ENCODE data around the gene NRF1. TPM values are rescaled to one million over a fixed set of nuclear protein-coding genes. Genes with fewer than 3 reads are reported as not detected.

The NRF1 gene
- total RNA-seq, 1 donor from 2014 or later: 19.3 TPM

GRCh38 chr7:129750091-129750490 is 138.6 kb downstream of the NRF1 start:
- DNase-seq: no peak
- Histone ChIP-seq H3K4me3 (no peak overlapping the region), H3K27me3 (no peaks in the 10 kb centered on the region), H3K4me1 (no peaks in the 10 kb centered on the region), H3K36me3 (peaks cover 17% of the 10 kb centered on the region), H3K9me3 (no peaks in the 10 kb centered on the region), H3K27ac (no peak overlapping the region)
- intact Hi-C loops (cut with DNase I): no loop called here
- ATAC-seq: no peak
- TF ChIP-seq CTCF (IDR thresholded peaks at IDR 0.05): no peak

- TF ChIP-seq CTCF (IDR thresholded peaks at IDR 0.05): no peak
- Histone ChIP-seq H3K4me1 (no peaks in the 10 kb centered on the region), H3K4me3 (no peak overlapping the region), H3K9me3 (no peaks in the 10 kb centered on the region), H3K27me3 (no peaks in the 10 kb centered on the region), H3K36me3 (peaks cover 21% of the 10 kb centered on the region), H3K27ac (no peak overlapping the region)
- intact Hi-C loops (cut with DNase I): no loop called here
- no peak for ATAC-seq
- DNase-seq: no peak
Measured at GRCh38 chr7:129750501-129750900, 139.0 kb downstream of the NRF1 start.

GRCh38 chr7:129751916-129752315 is 140.4 kb downstream of the NRF1 start:
- H3K4me3 ChIP-seq: no peak overlapping the region
- ATAC-seq (no peak), DNase-seq (no peak)
- no peaks in the 10 kb centered on the region for H3K27me3 ChIP-seq
- no peak overlapping the region for H3K27ac ChIP-seq
- intact Hi-C loops (cut with DNase I): no loop called here
- no peaks in the 10 kb centered on the region for H3K9me3 ChIP-seq
- TF ChIP-seq CTCF (IDR thresholded peaks at IDR 0.05): no peak
- H3K4me1 ChIP-seq: no peaks in the 10 kb centered on the region
- peaks cover 28% of the 10 kb centered on the region for H3K36me3 ChIP-seq

GRCh38 chr7:129752760-129753159 is 141.2 kb downstream of the NRF1 start:
- no peak overlapping the region for H3K27ac ChIP-seq
- TF ChIP-seq CTCF (IDR thresholded peaks at IDR 0.05): no peak
- no peaks in the 10 kb centered on the region for H3K27me3 ChIP-seq
- H3K4me1 ChIP-seq: no peaks in the 10 kb centered on the region
- intact Hi-C loops (cut with DNase I): no loop called here
- ATAC-seq (no peak), DNase-seq (no peak)
- no peaks in the 10 kb centered on the region for H3K9me3 ChIP-seq
- H3K4me3 ChIP-seq: no peak overlapping the region
- peaks cover 26% of the 10 kb centered on the region for H3K36me3 ChIP-seq

- DNase-seq (no peak), ATAC-seq (no peak)
- no peaks in the 10 kb centered on the region for H3K9me3 ChIP-seq
- H3K27me3 ChIP-seq: no peaks in the 10 kb centered on the region
- H3K4me3 ChIP-seq: no peak overlapping the region
- intact Hi-C loops (cut with DNase I): no loop called here
- TF ChIP-seq CTCF (IDR thresholded peaks at IDR 0.05): no peak
- H3K27ac ChIP-seq: no peak overlapping the region
- H3K4me1 ChIP-seq: no peaks in the 10 kb centered on the region
- peaks cover 26% of the 10 kb centered on the region for H3K36me3 ChIP-seq
Measured at GRCh38 chr7:129754406-129754805, 142.9 kb downstream of the NRF1 start.

GRCh38 chr7:129757991-129758390 is 146.5 kb downstream of the NRF1 start:
- ATAC-seq (no peak), DNase-seq (no peak)
- H3K9me3 ChIP-seq: no peaks in the 10 kb centered on the region
- no peak overlapping the region for H3K27ac ChIP-seq
- intact Hi-C loops (cut with DNase I): no loop called here
- H3K4me1 ChIP-seq: no peaks in the 10 kb centered on the region
- H3K4me3 ChIP-seq: no peak overlapping the region
- no peaks in the 10 kb centered on the region for H3K27me3 ChIP-seq
- H3K36me3 ChIP-seq: peaks cover 26% of the 10 kb centered on the region
- TF ChIP-seq CTCF (IDR thresholded peaks at IDR 0.05): no peak
